Panc1 (cell line): ENCODE data around the gene UROC1. TPM values are rescaled to one million over a fixed set of nuclear protein-coding genes. Genes with fewer than 3 reads are reported as not detected.
A peak's percentile ranks its signal among the peaks of the same experiment; 100 is the strongest.

Experiments
- ATAC-seq: fragments of 200-7000 bp; cut with Tn5 transposase; 2 replicates; pipeline ENCODE4 v1.9.1; 2020; ENCODE audit warnings: mild to moderate bottlenecking, moderate library complexity
- Bru-seq: library from RNA; stranded (reverse); fragments of 400-500 nt; gene quantifications from one replicate; lab custom pipeline; 2021; lab: Mats Ljungman, UMichigan
- BruChase-seq, 2 experiments: library from RNA; stranded (reverse); fragments of 400-500 nt; gene quantifications; one replicate each; lab custom pipeline; 2021; lab: Mats Ljungman, UMichigan
- BruUV-seq: library from RNA; stranded (reverse); fragments of 400-500 nt; replicated peaks from 2 replicates; lab custom pipeline; 2021; lab: Mats Ljungman, UMichigan
- CTCF ChIA-PET: fragments of 300-600 bp; sonication (Branson Sonifier 250); formaldehyde crosslinking; loops from one replicate; lab custom pipeline; 2022; ENCODE audit warnings: antibody characterized with exemption; lab: Charles Lee
- POLR2A ChIA-PET: fragments of 300-600 bp; sonication (Branson Sonifier 250); formaldehyde crosslinking; loops from one replicate; lab custom pipeline; 2022; ENCODE audit warnings: antibody characterized with exemption; lab: Charles Lee
- DNase-seq: peaks from one replicate; pipeline ENCODE4 v3.0.0-alpha.2; 2010; ENCODE audit warnings: low read depth, low spot score
- H3K27ac ChIP-seq: 2 replicates; pipeline ENCODE4 v1.5.1; 2011; ENCODE audit warnings: mild to moderate bottlenecking, low read length, inconsistent platforms
- H3K27me3 ChIP-seq: fragments of 200-500 bp; sonication (Bioruptor generic); 2 replicates; pipeline ENCODE4 v1.6.0; 2014; ENCODE audit warnings: low read length, inconsistent platforms; ENCODE audit not compliant: control insufficient read depth, insufficient read depth
- H3K36me3 ChIP-seq: fragments of 200-500 bp; sonication (Bioruptor generic); 2 replicates; pipeline ENCODE4 v1.5.1; 2014; ENCODE audit warnings: inconsistent platforms, mild to moderate bottlenecking, low read length, moderate library complexity; ENCODE audit not compliant: control insufficient read depth, insufficient read depth
- H3K4me1 ChIP-seq: 2 replicates; pipeline ENCODE4 v1.5.1; 2011; ENCODE audit warnings: inconsistent platforms, mild to moderate bottlenecking, low read length, moderate library complexity; ENCODE audit not compliant: control insufficient read depth, insufficient read depth
- H3K4me3 ChIP-seq, 2 experiments: 2 replicates each; pipeline ENCODE4 v1.5.1; 2011 to 2012; ENCODE audit warnings: low read depth in 2 of 2, low read length in 2 of 2, mild to moderate bottlenecking in 2 of 2, inconsistent platforms in 1 of 2, moderate library complexity in 1 of 2
- H3K9me3 ChIP-seq: fragments of 200-500 bp; sonication (Bioruptor generic); 2 replicates; pipeline ENCODE4 v1.5.1; 2014; ENCODE audit warnings: low read depth, mild to moderate bottlenecking, inconsistent platforms, low read length, moderate library complexity; ENCODE audit not compliant: control insufficient read depth, insufficient read depth
- CTCF ChIP-seq: fragments of 450-650 bp; IDR thresholded peaks from 2 replicates; pipeline ENCODE4 v1.5.1; 2017; ENCODE audit warnings: mild to moderate bottlenecking
- POLR2AphosphoS5 ChIP-seq: IDR thresholded peaks from 2 replicates; pipeline ENCODE4 v1.6.1; 2012; ENCODE audit warnings: mild to moderate bottlenecking, low read depth, low read length, moderate library complexity
- REST ChIP-seq, 2 experiments: IDR thresholded peaks; 2 replicates each; pipeline ENCODE4 v1.6.1; 2011 to 2012; ENCODE audit warnings: low read depth in 2 of 2, control low read depth in 1 of 2, low read length in 1 of 2, mild to moderate bottlenecking in 1 of 2, moderate library complexity in 1 of 2; ENCODE audit not compliant: insufficient read depth in 1 of 2
- SIN3A ChIP-seq: IDR thresholded peaks from 2 replicates; pipeline ENCODE4 v1.6.1; 2012; ENCODE audit warnings: low read depth, mild to moderate bottlenecking, low read length, moderate library complexity, borderline replicate concordance; ENCODE audit not compliant: insufficient read depth
- TCF7L2 ChIP-seq: IDR thresholded peaks from 2 replicates; pipeline ENCODE4 v1.6.1; 2011; ENCODE audit warnings: mild to moderate bottlenecking, low read depth, low read length, inconsistent platforms
- in situ Hi-C: cut with HindIII; loops from 2 replicates; pipeline ENCODE4 v1.10.0; 2016; ENCODE audit warnings: low sequenced_read_pairs, low pct_unique_long_range_greater_than_20kb
- intact Hi-C: fragments of 100-400 bp; cut with micrococcal nuclease; formaldehyde crosslinking; loops from one replicate; pipeline ENCODE4 v1.10.0; 2022; ENCODE audit not compliant: unreplicated experiment
- long read RNA-seq: library from polyadenylated mRNA; unstranded; transcript quantifications from one replicate; pipeline ENCODE4 v2.0.0, GENCODE V29; 2021; ENCODE audit not compliant: unreplicated experiment
- polyA plus RNA-seq: library from polyadenylated mRNA; unstranded; fragments of >200 nt; gene quantifications from one replicate; pipeline ENCODE4 v1.2.1, GENCODE V29; 2012; ENCODE audit warnings: missing spikeins; ENCODE audit not compliant: insufficient read length
- total RNA-seq: library from RNA; stranded (reverse); gene quantifications from one replicate; pipeline ENCODE4 v1.2.1, GENCODE V29; 2021; ENCODE audit not compliant: unreplicated experiment

UROC1 gene
- total RNA-seq (not detected), Bru-seq, nascent RNA (percentile 3 among the genes with signal in this experiment), BruChase-seq, experiment 1, labeled RNA remaining after a 2-hour chase (percentile 3 among the genes with signal in this experiment), BruChase-seq, experiment 2, labeled RNA remaining after a 6-hour chase (percentile 5 among the genes with signal in this experiment)
- polyA plus RNA-seq: not detected
- long read RNA-seq: 0 reads

GRCh38 chr3:126517291-126517951 is at the start of gene UROC1:
Gene UROC1 (minus strand): TSS chr3:126517773. CDS start chr3:126517719, 54 bp downstream.
- H3K4me3 ChIP-seq: no peak within 1 kb of the TSS
- CTCF ChIA-PET: no interaction called here
- H3K9me3 ChIP-seq: no peaks in the 10 kb centered on the region
- H3K36me3 ChIP-seq: no peaks in the 10 kb centered on the region
- no TSS peak for BruUV-seq
- TF ChIP-seq CTCF (no peak), SIN3A (no peak), TCF7L2 (no peak), REST (IDR thresholded peaks at IDR 0.05; ENCODE audit: insufficient read depth in 1 of 2, low read depth in 2 of 2, low read length in 1 of 2) (no peak), POLR2AphosphoS5 (no peak)
- in situ Hi-C loops (no loop called here), intact Hi-C loops (no loop called here)
- H3K4me1 ChIP-seq: no peaks in the 10 kb centered on the region
- no peak for ATAC-seq
- no peak within 1 kb of the TSS for H3K27ac ChIP-seq
- H3K27me3 ChIP-seq: no peaks in the 10 kb centered on the region; the same call in 1 of the 2 replicates
- DNase-seq: no peak
- POLR2A ChIA-PET: no interaction called here

GRCh38 chr3:126562737-126563276 is 45.2 kb upstream of the UROC1 start:
- TF ChIP-seq TCF7L2 (no peak), CTCF (no peak), SIN3A (no peak), REST (IDR thresholded peaks at IDR 0.05; ENCODE audit: insufficient read depth in 1 of 2, low read depth in 2 of 2, low read length in 1 of 2) (no peak), POLR2AphosphoS5 (no peak)
- CTCF ChIA-PET: interaction anchor here (0.7 kb wide), 1 partner anchor 25 kb away, joined by 3 read pairs; no protein-coding TSS in a partner anchor
- intact Hi-C loops: no loop called here
- DNase-seq (no peak), ATAC-seq (no peak)
- Histone ChIP-seq H3K27ac (no peak overlapping the region), H3K4me1 (no peaks in the 10 kb centered on the region), H3K9me3 (no peaks in the 10 kb centered on the region), H3K36me3 (no peaks in the 10 kb centered on the region), H3K4me3 (no peak overlapping the region), H3K27me3 (peaks cover 11% of the 10 kb centered on the region)
- BruUV-seq: no TSS peak
- POLR2A ChIA-PET: no interaction called here
- in situ Hi-C loops: no loop called here
